ENCODE measurements around the gene KRT25. TPM values are rescaled to one million over a fixed set of nuclear protein-coding genes. Genes with fewer than 3 reads are reported as not detected.

KRT25 gene
- total RNA-seq, 1 experiment from 2014 or later = not detected

GRCh38 chr17:40796846-40797245 is 41.7 kb upstream of the KRT25 start:
- no peaks in the 10 kb centered on the region for H3K27me3 ChIP-seq (ENCODE audit: insufficient read depth, low read length)
- H3K4me2 ChIP-seq (ENCODE audit: low read length) = no peak overlapping the region
- BruUV-seq (replicated peaks) = no TSS peak
- no peak for ATAC-seq
- TF ChIP-seq ZBTB33 (IDR thresholded peaks at IDR 0.05; ENCODE audit: extremely low read depth, insufficient replicate concordance, low read length) (no peak), EZH2phosphoT487 (IDR thresholded peaks at IDR 0.05; ENCODE audit: borderline replicate concordance) (no peak)
- no peaks in the 10 kb centered on the region for H3K9me3 ChIP-seq (ENCODE audit: control insufficient read depth in 1 of 2, insufficient read depth in 1 of 2, low read depth in 1 of 2, low read length in 2 of 2)
- ChIA-PET POLR2A (no interaction called here), RAD21 (ENCODE audit: low non-redundant PET in 1 of 2, low total read pairs in 2 of 2, uncharacterized antibody in 2 of 2, unreplicated experiment in 2 of 2) (no interaction called here), CTCF (no interaction called here)
- H4K20me1 ChIP-seq (ENCODE audit: insufficient read depth) = no peaks in the 10 kb centered on the region
- no peak for DNase-seq (ENCODE audit: low read depth, low spot score)
- intact Hi-C loops (cut with micrococcal nuclease) = no loop called here
- no peaks in the 10 kb centered on the region for H3K4me1 ChIP-seq (ENCODE audit: control insufficient read depth in 1 of 2, insufficient read depth in 2 of 2, low read length in 2 of 2)
- H2AFZ ChIP-seq (ENCODE audit: low read depth, low read length, poor library complexity, severe bottlenecking) = no peak overlapping the region
- no peak overlapping the region for H3K27ac ChIP-seq (ENCODE audit: low read depth, low read length)
- H3K4me3 ChIP-seq (replicated peaks in 1 of 2; ENCODE audit: low read depth in 1 of 2, low read length in 2 of 2) = no peak overlapping the region
- H3K36me3 ChIP-seq (ENCODE audit: control insufficient read depth in 1 of 2, insufficient read depth in 2 of 2, low read length in 2 of 2) = no peaks in the 10 kb centered on the region
- no peaks in the 10 kb centered on the region for H3K9me2 ChIP-seq (ENCODE audit: insufficient read depth)
- no peak overlapping the region for H3K9ac ChIP-seq (ENCODE audit: low read length)
- no peaks in the 10 kb centered on the region for H3K79me2 ChIP-seq (ENCODE audit: insufficient read depth, low read length)

- ChIA-PET CTCF (no interaction called here), RAD21 (ENCODE audit: low non-redundant PET in 1 of 2, low total read pairs in 2 of 2, uncharacterized antibody in 2 of 2, unreplicated experiment in 2 of 2) (no interaction called here), POLR2A (no interaction called here)
- no peak overlapping the region for H3K27ac ChIP-seq (ENCODE audit: low read depth, low read length)
- H3K4me2 ChIP-seq (ENCODE audit: low read length) = no peak overlapping the region
- H4K20me1 ChIP-seq (ENCODE audit: insufficient read depth) = no peaks in the 10 kb centered on the region
- H2AFZ ChIP-seq (ENCODE audit: low read depth, low read length, poor library complexity, severe bottlenecking) = no peak overlapping the region
- no peaks in the 10 kb centered on the region for H3K4me1 ChIP-seq (ENCODE audit: control insufficient read depth in 1 of 2, insufficient read depth in 2 of 2, low read length in 2 of 2)
- no TSS peak for BruUV-seq (replicated peaks)
- intact Hi-C loops (cut with micrococcal nuclease) = no loop called here
- no peaks in the 10 kb centered on the region for H3K79me2 ChIP-seq (ENCODE audit: insufficient read depth, low read length)
- no peaks in the 10 kb centered on the region for H3K27me3 ChIP-seq (ENCODE audit: insufficient read depth, low read length)
- ATAC-seq (no peak), DNase-seq (ENCODE audit: low read depth, low spot score) (no peak)
- no peak for TF ChIP-seq EZH2 (IDR thresholded peaks at IDR 0.05)
- TF ChIP-seq EZH2phosphoT487 (IDR thresholded peaks at IDR 0.05; ENCODE audit: borderline replicate concordance) = no peak
- no peak for TF ChIP-seq RAD21 (IDR thresholded peaks at IDR 0.05; ENCODE audit: low read depth)
- no peak for TF ChIP-seq SIN3A (IDR thresholded peaks at IDR 0.05; ENCODE audit: low read depth)
- TF ChIP-seq JUND (IDR thresholded peaks at IDR 0.05) = no peak
- no peak for TF ChIP-seq ZBTB33 (IDR thresholded peaks at IDR 0.05; ENCODE audit: extremely low read depth, insufficient replicate concordance, low read length)
- no peak for TF ChIP-seq ATF3 (IDR thresholded peaks at IDR 0.05)
- TF ChIP-seq POLR2A (IDR thresholded peaks at IDR 0.05; ENCODE audit: borderline replicate concordance, extremely low read depth, insufficient read depth, insufficient read length) = no peak
- no peak for TF ChIP-seq EGR1 (IDR thresholded peaks at IDR 0.05; ENCODE audit: low read depth)
- no peaks in the 10 kb centered on the region for H3K9me3 ChIP-seq (ENCODE audit: control insufficient read depth in 1 of 2, insufficient read depth in 1 of 2, low read depth in 1 of 2, low read length in 2 of 2)
- no peak overlapping the region for H3K4me3 ChIP-seq (replicated peaks in 1 of 2; ENCODE audit: low read depth in 1 of 2, low read length in 2 of 2)
- H3K9me2 ChIP-seq (ENCODE audit: insufficient read depth) = no peaks in the 10 kb centered on the region
- no peaks in the 10 kb centered on the region for H3K36me3 ChIP-seq (ENCODE audit: control insufficient read depth in 1 of 2, insufficient read depth in 2 of 2, low read length in 2 of 2)
- no peak overlapping the region for H3K9ac ChIP-seq (ENCODE audit: low read length)
These were observed 40.0 kb upstream of the KRT25 start for GRCh38 chr17:40795019-40795667.

Data from HCT116 (cell line).